Esophagus muscularis mucosa (tissue), 4 donors: Measurements from ENCODE around the gene PLN.

Experiments
- EP300 ChIP-seq: sonication (generic); formaldehyde crosslinking; IDR thresholded peaks from one replicate; pipeline ENCODE4 v1.6.1; 2017; ENCODE audit warnings: antibody characterized with exemption
- POLR2A ChIP-seq: fragments of 450-650 bp; IDR thresholded peaks from one replicate; pipeline ENCODE4 v1.6.1; 2017; ENCODE audit warnings: antibody characterized with exemption, moderate library complexity, mild to moderate bottlenecking, low read depth
- POLR2AphosphoS5 ChIP-seq, 2 donors: sonication (generic); formaldehyde crosslinking; IDR thresholded peaks; one replicate each; pipeline ENCODE4 v1.6.1; 2017; ENCODE audit warnings: antibody characterized with exemption in 2 of 2
- TF ChIP-seq, protein P1 (sequence below), 3 experiments: fragments of 200-600 bp in 2 of 3; fragments of 450-650 bp in 1 of 3; sonication (generic) in 2 of 3; IDR thresholded peaks; one replicate each; pipeline ENCODE4 v1.5.1; 2017 to 2019; ENCODE audit warnings: antibody characterized with exemption in 3 of 3, mild to moderate bottlenecking in 2 of 3, moderate library complexity in 1 of 3

DNA sequence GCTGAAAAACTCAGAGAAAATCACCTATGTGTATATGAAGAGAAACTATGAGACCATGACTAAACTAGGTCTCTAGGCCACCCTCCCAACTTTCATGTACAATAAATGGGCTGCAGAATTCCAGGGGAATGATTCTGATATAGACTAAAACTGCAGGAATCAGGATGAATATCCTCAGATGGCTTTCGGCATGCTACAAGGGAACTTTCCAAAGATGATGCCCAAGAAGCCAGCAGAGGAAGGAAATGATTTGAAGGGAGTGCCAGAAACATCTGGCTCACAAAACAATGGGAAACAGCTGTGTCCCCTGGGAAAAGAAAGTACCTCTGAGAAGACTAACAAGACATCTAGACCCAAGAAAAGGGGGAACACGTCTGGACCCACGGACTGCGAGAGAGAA lies 41.1 kb downstream of the PLN start:
- TF ChIP-seq, protein P1, sequence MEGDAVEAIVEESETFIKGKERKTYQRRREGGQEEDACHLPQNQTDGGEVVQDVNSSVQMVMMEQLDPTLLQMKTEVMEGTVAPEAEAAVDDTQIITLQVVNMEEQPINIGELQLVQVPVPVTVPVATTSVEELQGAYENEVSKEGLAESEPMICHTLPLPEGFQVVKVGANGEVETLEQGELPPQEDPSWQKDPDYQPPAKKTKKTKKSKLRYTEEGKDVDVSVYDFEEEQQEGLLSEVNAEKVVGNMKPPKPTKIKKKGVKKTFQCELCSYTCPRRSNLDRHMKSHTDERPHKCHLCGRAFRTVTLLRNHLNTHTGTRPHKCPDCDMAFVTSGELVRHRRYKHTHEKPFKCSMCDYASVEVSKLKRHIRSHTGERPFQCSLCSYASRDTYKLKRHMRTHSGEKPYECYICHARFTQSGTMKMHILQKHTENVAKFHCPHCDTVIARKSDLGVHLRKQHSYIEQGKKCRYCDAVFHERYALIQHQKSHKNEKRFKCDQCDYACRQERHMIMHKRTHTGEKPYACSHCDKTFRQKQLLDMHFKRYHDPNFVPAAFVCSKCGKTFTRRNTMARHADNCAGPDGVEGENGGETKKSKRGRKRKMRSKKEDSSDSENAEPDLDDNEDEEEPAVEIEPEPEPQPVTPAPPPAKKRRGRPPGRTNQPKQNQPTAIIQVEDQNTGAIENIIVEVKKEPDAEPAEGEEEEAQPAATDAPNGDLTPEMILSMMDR (IDR thresholded peaks at IDR 0.05) = no peak
- TF ChIP-seq EP300 = no peak
- no peak for TF ChIP-seq POLR2A
- no peak for TF ChIP-seq POLR2AphosphoS5 (IDR thresholded peaks at IDR 0.05)
